NCI-H524 (cell line): Measurements from ENCODE around the gene ZNF514.
"Not testable (repeated sequence)": the region's sequence is repeated elsewhere in the genome, so short reads cannot be mapped to it uniquely, and the experiment has no call there.

Experiments
- DNase-seq, 2 experiments: peaks; one replicate each; lab custom pipeline; 2025; lab: John Stamatoyannopoulos, UW

ZNF514 gene

GRCh38 chr2:95138702-95139101 is 20.9 kb downstream of the ZNF514 start:
- DNase-seq: no peak

- peak in 1 of 2 experiments; percentile 27 for DNase-seq
These were observed 37.5 kb downstream of the ZNF514 start for GRCh38 chr2:95122197-95122551.

- peak; percentile 55 to 57 for DNase-seq
These were observed 38.0 kb downstream of the ZNF514 start, which contains the start of gene MRPS5 for GRCh38 chr2:95121407-95122196. TSS of gene MRPS5 (minus strand) at chr2:95121808. CDS start at chr2:95121791, 17 bp downstream.

DNA sequence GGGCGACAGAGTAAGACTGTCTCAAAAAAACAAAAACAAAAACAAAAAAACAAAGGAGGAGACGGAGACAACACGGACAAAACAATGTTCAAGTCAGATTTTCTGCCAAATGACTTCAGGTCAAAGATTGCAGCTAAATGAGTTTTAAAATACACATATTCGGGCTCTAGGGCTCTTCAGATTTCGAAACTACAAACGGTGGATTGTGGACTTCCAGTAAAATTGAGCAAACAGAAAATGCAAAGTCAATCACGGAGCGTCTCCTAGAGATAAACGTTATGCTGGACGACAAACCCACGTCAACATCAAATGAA is 38.6 kb downstream of the ZNF514 start:
- DNase-seq: no peak

GRCh38 chr2:95115418-95115817 is 44.2 kb downstream of the ZNF514 start:
- peak; percentile 23 to 61 for DNase-seq

GRCh38 chr2:95113464-95113863 is 46.2 kb downstream of the ZNF514 start:
- DNase-seq: no peak

DNA sequence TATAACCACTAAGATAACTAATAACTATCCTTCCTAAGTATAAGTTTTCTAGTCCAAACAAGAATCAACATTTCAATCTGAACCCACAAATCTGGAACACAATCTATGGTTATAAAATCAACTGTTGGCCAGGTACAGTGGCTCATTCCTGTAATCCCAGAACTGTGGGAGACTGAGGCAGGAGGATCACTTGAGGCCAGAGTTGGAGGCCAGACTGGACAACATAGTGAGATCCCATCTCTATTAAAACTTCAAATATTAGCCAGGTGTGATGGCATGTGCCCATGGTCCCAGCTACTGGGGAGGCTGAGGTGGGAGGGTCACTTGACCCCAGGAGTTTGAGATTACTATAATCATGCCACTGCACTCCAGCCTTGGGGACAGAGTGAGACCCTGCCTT is 49.3 kb downstream of the ZNF514 start:
- DNase-seq: no peak

DNA sequence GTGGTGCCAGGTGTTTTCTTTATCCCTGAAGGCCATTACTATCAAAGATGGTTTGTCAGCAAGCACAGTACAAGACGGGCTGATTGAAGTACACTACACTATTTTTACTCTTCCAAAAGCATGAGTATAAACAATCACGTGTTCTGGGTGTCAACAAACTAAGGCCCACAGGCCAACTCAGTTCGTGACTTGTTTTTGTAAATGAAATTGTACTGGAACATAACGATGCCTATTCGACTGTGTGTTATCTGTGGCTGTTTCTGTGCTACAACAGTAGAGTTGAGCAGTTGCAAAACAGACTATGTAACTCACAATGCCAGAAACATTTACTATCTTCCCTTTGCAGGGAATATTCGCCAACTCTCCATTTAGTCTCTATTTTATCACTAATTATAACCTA is 50.4 kb downstream of the ZNF514 start:
- DNase-seq: no peak

DNA sequence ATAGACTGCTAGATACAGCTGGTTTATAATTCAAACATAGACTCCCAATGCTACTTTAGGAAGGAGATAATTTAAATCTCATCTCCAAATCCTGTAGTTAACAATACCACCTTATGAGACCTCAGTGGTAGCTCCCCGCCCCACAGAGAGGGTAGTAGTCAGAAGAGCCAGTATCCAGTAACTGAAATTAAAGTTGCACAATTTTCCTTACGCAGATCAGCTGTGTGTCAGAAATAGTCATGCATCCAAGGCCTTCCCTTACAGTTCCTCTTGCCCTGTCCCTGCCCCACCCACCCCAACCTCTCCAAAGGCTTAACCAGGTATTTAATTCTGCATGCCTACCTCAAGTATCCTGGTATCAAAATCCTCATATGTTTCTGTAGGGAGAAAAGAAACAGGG is 53.6 kb downstream of the ZNF514 start:
- DNase-seq: no peak

DNA sequence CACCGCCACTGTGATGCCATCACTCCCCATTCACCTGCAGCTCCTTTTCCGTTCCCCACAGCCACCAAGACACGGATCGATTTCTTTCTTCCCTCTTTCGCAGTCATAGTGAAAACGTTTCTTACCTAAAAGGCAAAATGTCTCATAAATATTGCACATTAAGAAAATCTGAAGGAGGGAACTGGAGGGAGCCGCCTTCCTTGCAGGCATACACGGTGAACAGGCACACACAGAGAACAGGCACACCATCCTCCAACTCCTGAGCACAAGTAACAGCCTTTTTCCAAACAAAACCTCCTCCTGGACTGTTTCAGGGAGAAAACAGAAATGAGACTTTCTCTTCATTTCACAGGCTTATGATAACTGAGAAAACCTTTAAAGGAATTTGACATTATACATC is 55.0 kb downstream of the ZNF514 start:
- no peak for DNase-seq

DNA sequence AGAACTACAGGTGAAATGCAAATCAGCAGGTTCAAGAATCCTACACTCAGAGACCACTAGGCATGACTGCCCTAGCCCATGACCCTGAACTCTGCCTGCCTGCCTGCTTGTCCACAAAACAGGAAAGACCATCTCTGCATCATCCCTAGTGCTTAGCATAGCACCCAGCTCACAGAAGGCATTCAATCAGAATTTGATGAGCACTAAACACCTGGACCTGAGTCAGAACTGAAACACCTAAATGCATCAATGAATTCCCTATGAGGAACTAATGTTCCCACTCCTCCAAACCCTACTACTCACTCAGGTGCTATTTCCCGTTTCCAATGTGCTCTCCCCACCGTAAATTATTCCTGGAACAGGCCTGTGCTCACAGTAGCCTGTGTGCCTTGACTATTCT is 59.7 kb downstream of the ZNF514 start:
- no peak for DNase-seq

- not testable (repeated sequence) for DNase-seq
These were observed 61.4 kb downstream of the ZNF514 start for GRCh38 chr2:95098273-95098672.
